SK-MEL-5 (cell line): ENCODE results near the gene MST1R. TPM values are rescaled to one million over a fixed set of nuclear protein-coding genes. Genes with fewer than 3 reads are reported as not detected.
"Not testable (repeated sequence)": the region's sequence is repeated elsewhere in the genome, so short reads cannot be mapped to it uniquely, and the experiment has no call there.

Experiments used
- DNase-seq: peaks from one replicate; pipeline ENCODE4 v3.0.0-alpha.2; 2016; ENCODE audit warnings: low read depth, low spot score
- in situ Hi-C: cut with HindIII; loops from 2 replicates; pipeline ENCODE4 v1.10.0; 2016; ENCODE audit warnings: low sequenced_read_pairs, high pct_unique_total_duplicates, low pct_unique_long_range_greater_than_20kb
- total RNA-seq: library from RNA; depleted of rRNA; stranded (reverse); fragments of >200 nt; shearing (Covaris generic); gene quantifications from 2 replicates; pipeline ENCODE4 v1.2.3, GENCODE V29; 2014

The MST1R gene
- total RNA-seq, 1 experiment from 2014 or later: not detected

DNA sequence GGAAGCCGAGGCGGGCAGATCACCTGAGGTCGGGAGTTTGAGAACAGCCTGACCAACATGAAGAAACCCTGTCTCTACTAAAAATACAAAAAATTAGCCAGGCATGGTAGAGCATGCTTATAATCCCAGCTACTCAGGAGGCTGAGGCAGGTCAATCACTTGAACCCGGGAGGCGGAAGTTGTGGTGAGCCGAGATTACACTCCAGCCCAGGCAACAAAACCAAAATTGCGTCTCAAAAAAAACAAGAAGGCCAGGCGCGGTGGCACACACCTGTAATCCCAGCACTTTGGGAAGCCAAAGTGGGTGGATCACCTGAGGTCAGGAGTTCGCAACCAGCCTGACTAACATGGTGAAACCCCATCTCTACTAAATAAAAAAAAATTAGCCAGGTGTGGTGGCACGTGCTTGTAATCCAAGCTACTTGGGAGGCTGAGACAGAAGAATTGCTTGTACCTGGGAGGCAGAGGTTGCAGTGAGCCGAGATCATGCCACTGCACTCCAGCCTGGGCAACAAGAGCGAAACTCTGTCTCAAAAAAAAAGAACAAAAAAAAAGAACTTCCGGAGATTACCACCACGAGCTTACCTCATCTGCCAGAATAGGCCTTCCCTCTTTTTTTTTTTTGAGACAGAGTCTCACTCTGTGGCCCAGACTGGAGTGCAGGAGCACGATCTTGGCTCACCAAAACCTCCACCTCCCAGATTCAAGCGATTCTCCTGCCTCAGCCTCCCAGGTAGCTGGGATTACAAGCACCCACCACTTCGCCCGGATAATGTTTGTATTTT lies 14.3 kb upstream of the MST1R start:
- DNase-seq, in situ Hi-C loops: not testable (repeated sequence)

DNA sequence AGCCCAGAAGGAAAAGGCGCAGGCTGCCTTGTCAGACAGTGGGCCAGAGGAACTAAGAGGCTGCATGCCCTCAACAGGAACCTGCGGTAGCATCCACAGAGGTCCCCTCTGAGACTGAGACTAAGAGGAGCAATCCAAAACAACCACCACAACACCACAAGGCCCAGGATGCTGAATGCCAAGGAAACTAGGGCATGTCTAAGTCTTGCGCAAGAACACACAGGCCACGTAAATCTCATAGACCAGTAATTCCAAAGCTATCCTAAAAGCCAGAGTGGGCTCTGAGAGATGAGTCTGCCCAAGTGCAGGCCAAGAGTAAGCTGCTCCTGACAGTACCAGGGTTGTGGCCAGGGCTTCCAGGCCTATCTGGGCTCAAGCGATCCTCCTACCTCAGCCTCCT lies 13.0 kb upstream of the MST1R start:
- DNase-seq: no peak
- in situ Hi-C loops: no loop called here

DNA sequence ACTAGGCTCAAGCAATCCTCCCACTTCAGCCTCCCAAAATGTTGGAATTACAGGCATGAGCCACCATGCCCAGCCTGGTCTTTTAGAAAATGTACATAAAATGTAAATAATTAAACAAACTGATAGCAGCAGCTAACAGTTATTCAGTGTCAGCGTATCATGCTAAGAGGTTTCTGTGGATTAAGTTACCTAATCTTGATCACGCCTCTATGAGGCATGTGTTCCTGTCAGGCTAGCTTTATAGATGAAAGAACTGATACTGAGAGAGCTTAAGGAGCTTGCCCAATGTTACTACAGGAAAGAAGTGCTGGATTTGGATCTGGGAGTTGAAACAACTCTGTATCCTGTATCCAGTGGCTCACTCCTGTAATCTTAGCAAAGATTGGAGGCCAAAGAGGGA lies 11.2 kb upstream of the MST1R start:
- no peak for DNase-seq
- in situ Hi-C loops: no loop called here

DNA sequence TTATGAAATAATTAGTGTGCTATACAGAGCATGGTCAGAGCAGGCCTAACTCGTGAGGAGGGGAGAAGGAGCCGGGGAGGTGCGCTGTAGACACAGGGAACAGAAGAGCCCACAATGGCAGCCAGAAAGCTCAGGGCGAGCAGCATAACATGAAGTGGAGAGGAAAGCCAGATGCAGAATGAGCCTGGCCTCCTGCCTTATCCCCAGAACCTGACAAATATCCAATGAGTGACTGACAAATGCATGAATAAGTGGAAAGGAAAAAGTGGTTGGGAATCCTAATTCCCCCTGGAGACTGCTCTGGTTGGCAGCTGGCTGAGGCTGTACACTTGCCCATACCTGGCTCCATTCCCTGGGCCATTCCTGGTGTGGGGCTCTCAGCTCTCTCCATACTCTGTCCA lies 9.2 kb upstream of the MST1R start:
- no peak for DNase-seq
- in situ Hi-C loops: no loop called here

DNA sequence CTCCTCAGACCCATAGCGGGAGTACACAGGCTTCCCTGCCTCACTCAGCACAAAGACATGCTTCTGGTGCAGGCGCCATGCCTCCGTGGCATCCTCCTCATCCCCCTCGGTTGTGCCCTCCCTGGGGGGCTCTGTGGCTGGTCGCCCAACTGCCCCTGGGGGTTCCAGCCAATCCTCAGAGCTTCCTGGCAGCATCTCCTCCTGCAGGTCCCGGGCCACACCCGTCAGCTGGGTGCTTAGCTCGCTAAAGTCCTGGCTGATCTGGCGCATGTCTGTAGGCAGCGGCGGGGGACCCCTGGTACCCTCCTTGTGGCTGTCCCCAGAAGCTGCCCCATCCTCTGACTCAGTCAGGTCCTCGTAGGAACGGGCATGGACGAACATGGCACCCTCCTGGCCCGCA lies 7.9 kb upstream of the MST1R start:
- DNase-seq: no peak
- in situ Hi-C loops: no loop called here

DNA sequence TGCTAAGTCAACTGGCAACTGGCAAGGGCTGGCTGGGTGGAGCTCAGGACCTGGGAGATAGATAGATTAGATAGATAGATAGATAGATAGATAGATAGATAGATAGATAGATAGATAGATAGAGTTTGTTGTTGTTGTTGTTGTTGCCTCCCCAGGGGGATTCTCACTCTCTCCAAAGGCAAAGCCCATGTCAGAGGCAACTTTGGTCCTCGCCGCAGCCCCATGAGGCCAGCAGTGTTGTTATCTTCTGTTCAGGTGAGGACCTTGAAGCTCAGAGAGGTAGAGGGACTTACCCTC lies 7.4 kb upstream of the MST1R start:
- DNase-seq: no peak
- in situ Hi-C loops: no loop called here

DNA sequence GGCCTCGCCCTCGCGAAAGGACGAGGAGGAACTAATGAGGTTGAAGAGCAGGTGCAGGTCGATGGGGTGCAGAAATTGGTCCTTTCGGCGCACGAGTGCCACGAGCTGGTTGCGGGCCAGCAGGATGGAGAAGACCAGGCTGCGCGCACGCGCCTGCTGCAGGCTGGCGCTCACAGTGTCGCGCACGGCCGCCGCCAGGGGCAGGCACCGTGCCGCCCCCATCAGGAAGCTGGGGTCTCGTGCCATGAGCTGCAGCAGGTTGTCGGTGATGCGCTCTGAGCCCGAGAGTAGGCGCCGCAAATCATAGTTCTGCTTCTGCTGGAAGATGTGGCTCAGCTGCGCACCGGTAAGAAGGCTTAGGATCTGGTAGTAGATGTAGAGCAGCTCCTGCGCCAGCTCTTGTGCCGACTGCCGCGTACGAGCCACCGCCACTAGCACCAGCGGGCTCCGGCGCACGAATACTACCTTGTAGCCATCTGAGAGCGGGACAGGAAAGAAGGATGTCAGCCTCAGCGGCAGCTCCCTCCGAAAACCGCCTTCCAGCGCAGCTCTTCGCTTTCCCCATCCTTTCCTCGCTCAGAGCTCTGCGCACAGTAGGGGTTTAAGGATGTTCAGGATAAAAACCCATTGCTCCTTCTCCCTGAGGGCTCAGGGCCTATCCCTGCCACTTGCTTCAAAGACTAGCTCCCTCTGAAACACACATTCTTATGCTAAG lies 6.9 kb upstream of the MST1R start:
- no peak for DNase-seq
- in situ Hi-C loops: no loop called here

DNA sequence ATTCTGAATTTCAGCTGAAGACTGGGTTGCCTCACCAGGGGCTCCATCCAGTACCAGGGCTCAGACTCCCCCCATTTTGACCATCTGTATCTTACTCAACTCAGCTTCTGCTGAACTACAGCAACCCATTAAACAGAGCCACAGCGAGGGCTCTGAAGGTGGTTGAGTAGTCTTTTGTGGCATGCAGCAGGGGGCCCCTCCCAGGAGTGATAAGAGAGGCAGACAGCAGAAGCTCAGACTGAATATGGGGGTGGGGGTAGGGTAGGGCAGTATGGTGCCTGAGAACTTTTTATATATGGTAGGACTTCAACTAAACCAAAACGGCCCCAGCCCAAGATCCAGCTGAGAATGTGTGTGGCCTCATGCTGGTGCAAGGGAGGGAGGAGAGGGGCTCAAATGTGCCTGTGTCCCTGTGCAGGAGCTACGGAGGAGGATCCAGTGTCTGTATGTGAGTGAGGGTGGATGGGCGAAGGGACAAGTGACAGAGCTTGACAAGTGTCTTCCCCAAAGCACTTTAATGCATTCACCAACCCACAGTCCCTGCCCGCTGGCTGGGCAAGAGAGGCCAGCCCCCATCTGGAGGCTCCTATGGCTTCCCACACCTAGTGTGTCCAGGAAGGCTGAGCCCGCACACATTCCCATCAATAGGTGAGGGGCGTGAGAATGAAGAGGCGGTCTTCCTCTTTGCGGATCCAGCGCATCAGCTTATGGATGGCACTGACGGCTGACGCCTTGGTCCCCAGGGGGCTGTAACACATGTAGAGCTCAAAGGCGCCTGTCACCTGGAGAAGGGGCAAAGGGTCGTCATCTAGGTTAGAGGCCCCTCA lies 4.9 kb upstream of the MST1R start:
- in situ Hi-C loops: no loop called here
- no peak for DNase-seq

DNA sequence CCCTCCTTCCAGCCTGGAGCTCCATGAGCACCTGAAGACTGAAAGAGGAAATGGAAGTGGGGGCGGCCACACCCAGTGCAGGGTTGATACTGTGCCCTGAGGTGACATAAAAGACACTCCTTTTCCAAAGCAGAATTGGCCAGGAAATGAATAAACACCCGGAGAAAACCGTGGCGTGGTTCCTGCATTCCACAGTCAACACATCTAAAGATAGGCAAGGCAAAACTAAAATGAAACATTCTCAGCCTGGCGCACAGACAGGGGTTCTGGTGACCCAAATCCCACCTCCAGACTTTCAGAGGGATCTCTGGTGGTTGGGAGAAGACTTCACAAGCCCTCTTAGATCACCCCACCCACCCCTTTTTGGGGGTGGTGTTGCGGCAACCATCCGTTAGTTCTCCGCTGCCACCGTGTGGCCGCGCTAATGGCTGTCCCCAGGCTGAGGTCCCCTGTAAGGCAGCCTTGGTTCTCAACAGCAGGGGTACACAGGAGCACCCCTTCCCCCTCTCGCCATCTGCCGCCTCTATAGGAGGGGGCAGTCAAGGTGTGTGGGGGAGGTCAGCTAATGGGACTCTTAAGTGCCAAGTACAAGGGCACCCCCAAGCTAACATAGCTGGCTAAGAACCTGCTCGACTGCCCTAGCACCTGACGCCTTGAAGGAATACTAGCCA lies 2.5 kb upstream of the MST1R start:
- peak; percentile 42 for DNase-seq
- in situ Hi-C loops: no loop called here

DNA sequence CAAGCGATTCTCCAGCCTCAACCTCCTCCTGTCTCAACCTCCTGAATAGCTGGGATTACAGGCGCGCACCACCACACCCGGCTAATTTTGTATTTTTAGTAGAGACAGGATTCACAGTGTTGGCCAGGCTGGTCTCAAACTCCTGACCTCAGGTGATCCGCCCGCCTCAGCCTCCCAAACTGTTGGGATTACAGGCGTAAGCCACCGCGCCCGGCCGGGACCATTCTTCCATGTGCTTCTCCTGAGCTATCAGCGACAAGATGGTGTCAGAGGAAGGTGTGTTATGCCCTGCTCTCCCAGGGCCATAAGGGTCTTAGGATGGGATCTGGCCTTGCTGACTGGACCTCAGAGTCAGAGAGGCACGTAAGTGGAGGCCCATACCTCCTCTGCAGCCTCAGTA lies 775 bp upstream of the MST1R start:
- in situ Hi-C loops, DNase-seq: not testable (repeated sequence)

DNA sequence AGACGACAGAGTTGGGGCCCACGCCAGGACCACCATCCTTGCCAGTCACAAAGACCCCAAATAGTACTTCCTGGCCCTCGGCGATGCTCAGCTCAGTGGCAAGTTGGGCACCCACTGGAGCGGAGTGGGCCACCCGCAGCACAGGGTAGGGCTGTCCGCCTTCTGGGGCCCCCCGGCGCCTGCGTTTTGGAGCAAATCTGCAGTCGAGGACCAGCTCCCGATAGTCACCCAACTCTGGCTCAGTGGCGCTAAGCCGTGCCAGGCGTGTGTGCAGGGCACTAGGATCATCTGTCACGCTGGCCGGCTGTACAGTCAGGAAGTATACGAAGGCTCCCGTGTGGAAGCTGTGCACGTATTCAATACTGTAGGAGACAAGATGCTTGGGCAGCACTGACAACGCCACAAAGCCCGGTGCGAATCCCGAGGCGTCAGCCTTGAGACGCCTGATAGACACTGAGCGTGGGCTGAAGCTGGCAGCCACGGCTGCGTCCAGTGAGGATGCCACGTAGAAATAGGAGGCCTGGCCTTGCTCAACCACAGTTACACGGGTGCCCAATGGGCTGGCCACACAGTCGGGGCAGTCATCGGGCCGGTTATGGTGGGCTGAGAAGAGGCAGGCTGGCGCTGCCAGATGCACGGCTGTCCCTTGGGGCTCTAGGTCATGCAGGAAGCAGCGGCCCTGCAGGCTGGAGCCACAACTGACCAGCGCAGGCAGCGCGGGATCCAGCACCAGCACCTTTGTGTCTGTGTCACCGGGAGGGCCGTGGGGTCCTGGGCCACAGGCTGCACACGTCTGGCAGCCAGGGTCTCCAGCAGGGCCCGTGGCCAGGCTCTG lies 945 bp downstream of the MST1R start:
- DNase-seq: no peak
- in situ Hi-C loops: no loop called here

DNA sequence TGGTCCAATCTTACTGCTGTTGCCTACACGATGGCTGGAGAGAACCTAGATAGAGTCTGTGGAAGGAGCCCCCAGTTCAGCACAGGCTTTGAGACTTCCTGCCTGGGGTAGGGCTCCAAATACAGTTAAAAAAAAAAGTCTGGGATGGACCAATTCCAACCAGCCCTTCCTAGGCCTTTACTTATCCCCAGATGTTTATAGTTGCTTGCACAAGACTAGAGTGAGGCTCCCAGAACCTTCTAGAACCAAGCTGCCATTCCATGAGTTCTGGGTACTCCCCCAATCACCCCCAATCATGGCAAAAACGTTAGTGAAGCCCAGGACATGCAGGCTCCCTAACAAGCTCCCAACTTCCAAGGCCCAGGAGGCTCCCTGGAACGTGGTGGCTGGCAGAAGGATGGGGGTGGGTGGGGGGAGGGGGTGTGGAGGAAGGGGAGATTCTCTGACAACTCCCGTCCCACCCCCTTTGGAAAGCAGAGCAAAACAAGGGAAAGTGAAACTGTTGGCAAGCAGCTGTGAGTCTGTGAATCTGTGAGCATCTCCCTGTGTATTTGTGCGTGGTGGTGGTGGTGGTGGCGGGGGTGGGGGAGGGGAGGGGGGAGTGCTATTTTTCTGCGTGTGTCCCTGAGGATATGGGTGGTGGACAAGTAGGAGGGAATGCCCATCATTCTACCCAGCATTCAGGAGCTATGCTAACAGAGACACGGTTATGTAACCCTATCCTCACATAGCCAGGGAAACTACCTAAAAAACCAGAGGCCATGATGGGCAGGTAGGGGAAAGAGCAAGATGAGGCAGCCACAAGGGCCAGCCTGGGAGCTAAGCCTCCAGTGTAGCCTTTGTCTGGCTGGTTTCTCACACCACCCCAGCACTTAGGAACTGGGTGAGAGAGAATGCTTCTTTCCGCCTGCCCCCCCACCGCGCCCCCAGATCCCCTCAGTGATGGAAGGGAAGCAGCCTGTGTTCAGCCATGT lies 2.0 kb downstream of the MST1R start:
- no peak for DNase-seq
- in situ Hi-C loops: no loop called here

DNA sequence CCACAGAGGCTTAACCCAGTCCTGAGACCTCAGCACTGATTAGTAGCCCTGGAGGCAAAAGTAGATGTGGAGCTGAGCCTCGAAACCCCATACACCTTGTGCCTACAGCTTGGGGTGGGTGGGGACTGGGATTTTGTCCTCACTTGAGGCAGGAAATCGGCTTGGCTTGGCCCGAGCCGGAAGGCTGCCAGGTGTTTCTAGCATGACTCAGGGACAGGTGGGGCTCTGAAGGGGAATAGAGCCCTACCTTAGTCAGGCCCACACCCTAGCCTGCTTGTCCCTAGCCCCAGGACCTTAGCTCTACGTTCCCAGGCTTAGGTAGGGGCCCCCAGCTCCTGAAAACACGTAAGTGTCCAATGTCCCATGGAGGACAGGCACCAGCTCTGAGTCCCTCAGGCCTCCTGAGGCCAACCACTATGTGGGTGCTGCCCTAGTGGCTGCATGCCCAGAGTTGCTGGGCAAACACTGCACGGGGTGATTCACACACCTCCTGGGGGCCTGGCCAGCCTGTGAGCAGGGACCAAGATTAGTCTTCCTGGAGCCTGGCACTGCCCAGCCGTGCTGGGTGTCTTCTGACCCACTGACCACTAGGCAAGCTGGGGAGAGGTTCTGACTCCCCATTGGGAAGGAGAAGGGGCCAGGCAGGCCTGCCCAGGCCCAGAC lies 3.1 kb downstream of the MST1R start:
- DNase-seq: no peak
- in situ Hi-C loops: no loop called here

DNA sequence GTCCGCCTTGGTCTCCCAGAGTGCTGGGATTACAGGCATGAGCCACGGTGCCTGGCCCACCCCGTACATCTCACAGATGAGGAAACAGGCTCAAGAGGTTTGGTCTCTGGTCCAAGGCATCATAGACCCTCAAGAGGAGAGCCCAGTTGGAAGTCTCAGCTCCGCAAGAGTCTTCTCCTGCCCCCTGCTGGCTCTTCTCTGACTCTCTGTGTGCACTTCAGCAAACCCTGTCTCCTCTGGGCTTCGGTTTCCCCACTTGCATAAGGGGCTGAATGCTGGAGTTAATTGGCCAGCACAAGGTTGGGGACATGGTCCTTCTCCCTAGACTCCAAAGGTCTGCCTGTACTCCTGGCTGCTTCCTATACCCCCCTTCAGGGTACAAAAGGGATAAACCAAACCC lies 3.9 kb downstream of the MST1R start:
- peak; percentile 66 for DNase-seq
- in situ Hi-C loops: no loop called here

DNA sequence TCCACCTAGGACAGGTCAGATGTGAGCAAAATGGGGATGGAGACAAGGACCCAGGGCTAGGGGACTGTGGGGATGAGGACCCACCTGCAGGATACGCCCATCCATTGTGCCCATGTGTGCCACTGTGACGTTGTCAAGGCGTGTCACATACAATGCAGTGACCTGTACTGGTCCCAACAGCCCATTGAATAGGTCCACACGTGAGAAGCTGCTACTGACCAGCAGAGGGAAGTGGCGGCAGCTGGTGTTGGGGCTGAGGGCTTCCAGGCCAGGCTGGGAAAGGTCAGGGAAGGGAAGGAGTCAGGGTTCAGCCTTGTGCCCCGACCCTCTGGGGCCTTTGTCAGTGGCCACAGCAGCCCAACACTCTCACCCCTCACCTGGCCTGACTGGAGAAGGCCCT lies 4.7 kb downstream of the MST1R start:
- in situ Hi-C loops: no loop called here
- DNase-seq: no peak

DNA sequence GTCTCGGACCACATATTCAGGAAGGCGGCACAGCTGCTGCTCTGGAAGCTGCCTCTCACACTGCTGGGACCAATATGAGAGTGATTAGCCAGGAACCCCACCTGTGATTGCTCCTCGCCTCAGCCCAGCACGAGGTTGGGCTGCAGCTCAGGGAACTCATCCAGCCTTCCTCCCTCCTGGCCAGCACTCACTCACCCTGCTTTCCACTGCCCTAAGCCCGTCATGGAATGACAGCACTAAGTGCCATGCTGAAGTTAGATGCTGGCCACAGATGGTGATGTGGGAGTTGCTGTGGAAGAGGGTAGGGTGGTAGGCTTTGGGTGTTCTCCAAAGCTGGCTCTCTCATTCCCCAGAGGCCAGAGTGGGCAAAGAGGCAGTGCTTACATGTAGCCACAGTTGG lies 7.3 kb downstream of the MST1R start:
- no peak for DNase-seq
- in situ Hi-C loops: no loop called here
